HG03095 (cell line): Measurements from ENCODE around the gene LEFTY1.
"Not testable (repeated sequence)": the region's sequence is repeated elsewhere in the genome, so short reads cannot be mapped to it uniquely, and the experiment has no call there.

Source experiments
- ATAC-seq: cut with Tn5 transposase; IDR thresholded peaks from one replicate; pipeline ENCODE4 v1.9.1; 2021; ENCODE audit warnings: moderate library complexity; ENCODE audit not compliant: unreplicated experiment

The LEFTY1 gene

DNA sequence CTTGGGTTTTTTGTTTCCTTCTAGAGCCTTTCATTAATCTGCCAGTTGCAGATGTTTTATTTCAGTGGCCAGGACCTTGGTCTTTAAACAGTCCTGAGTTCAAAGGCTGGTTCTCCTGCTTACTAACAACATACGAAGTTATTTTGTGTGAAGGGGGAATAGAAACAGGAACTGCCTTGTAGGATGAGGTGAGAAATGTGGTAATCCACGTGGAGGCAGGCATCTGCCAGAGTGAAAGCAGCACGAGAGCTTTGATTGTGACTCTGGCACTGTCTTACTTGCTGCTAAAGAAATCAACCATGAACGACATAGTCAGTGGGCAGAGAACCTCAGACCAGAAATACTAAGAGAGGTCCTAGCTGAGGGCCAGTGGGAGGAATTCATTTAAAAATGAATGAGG is 37.1 kb downstream of the LEFTY1 start:
- no peak for ATAC-seq

GRCh38 chr1:225850370-225850769 is 38.6 kb downstream of the LEFTY1 start:
- no peak for ATAC-seq

DNA sequence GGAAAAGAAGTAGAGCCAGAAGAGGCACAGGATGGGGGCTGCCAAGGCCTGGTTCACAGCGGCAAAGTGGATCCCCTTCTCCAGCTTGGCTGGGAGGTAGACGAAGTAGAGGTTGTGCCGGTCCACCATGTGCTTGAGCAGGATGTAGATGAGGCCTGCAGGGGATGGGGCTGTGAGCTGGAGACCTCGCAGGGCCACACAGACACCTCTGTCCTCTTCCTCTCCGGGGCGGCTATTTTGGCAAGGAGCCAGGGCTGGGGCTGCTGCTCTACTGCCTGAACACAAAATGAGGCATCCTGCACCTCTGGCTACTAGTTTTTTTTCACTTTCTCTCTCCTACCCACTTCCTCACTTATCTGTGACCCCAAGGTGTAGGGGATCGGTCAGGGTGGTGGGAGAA is 39.0 kb downstream of the LEFTY1 start:
- no peak for ATAC-seq

- ATAC-seq, result peak; percentile 67
Observed at GRCh38 chr1:225848030-225848955, 40.7 kb downstream of the LEFTY1 start.

GRCh38 chr1:225847610-225848009 is 41.3 kb downstream of the LEFTY1 start:
- peak; percentile 7 for ATAC-seq

- no peak for ATAC-seq
Observed at GRCh38 chr1:225846331-225847310, 42.3 kb downstream of the LEFTY1 start.

DNA sequence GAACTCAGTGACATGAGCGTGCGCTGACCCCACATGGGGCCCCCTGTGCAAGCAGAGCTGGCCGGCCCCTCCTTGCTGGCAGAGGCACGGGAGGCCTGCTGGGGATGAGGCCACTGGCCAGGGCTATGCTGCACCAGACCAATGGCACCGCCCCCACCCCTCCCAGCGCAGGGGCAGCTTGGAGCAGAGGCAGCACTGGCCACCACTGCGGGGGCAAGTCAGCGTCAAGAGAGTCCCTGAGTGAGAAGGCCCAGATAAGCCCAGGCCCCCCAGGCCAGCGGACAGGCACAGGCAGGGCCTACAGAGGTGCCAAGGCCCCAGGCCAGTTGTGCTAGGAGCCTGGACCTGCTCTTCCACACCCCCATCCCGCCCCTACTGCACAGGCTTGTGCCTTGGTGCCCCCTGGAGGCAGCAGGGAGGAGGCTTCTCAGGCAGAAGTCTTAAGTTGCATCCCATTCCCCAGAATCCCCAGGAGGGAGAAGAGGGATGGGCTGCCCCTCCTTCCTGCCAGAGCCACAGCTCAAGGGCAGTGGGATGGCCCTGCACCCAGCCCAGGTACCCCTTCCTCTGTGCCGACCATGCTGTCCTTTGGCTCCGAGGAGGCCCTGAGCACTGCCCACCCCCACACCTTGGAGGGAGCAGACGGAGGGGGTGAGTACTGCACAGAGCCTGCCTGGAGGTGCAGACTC is 43.2 kb downstream of the LEFTY1 start:
- no peak for ATAC-seq

GRCh38 chr1:225845097-225845496 is 43.8 kb downstream of the LEFTY1 start:
- no peak for ATAC-seq

DNA sequence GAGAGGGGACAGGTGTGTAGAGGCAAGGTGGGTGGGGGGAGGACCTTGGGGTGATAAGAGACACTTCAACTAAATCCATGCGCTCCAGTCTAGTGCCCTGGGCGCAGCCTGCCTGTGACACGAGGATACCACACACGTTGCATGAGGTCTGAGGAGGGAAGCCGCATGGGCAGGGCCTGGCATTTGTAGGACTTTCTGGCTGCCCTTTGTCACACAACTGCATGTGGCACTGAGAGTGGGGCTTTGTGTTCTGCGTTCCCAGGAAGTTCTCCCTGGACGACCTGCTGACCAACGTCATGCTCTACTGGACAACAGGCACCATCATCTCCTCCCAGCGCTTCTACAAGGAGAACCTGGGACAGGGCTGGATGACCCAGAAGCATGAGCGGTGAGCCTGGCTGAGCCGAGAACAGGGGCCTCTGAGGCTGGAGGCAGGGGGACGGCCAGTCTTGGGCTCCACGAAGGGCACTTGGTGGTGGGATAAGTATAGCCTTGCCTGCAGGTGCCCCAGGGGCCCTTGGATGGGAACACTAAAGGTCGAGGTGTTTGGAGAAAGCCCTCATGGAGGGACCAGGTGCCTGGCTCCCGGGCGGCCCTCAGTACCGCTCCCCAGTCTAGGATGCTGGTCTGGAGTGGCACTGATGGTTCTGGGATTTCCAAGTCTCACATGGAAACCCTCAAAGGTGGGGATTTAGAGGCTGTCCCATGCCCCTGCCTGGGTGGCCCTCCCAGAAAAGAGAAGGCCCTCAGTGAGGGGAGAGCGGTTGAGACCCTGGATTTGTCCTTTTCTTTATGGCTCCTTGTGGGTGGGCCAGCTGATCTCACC is 44.5 kb downstream of the LEFTY1 start:
- ATAC-seq, result no peak

DNA sequence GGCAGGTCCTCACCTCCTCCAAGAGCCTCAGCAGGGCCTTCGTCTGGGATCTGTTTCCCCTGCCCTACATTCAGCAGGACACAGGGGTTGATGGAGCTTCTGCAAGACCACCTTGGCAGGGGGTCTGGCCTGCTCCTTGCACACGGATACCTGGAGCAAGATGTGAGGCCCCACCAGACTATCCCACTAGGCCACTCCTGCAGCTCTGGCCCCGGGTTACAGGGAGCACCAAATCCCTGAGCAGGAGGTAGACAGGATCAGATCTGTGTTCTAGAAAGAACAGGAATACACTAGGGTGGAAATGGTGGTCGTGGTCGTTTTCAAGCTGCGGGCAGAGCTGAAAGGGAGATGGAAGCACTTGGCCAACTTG is 45.5 kb downstream of the LEFTY1 start:
- no peak for ATAC-seq

- ATAC-seq, result no peak
Observed at GRCh38 chr1:225842788-225843425, 46.0 kb downstream of the LEFTY1 start.

DNA sequence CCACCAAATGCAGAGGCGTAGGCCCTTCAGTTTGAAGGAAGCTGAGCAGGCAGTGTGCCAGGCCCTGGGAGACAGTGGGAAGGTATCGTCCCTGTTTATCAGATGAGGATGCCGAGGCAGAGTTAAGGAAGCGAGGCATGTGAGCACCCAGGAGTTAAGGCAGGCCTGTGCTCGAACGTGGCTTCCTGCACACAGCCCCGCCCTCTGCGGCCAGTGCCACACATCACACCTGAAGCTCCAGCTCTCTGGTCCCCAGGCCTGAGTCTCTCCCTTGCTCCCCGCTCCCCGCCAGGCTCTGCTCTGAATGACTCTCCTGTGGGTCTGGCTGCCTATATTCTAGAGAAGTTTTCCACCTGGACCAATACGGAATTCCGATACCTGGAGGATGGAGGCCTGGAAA is 46.9 kb downstream of the LEFTY1 start:
- no peak for ATAC-seq

- ATAC-seq, result no peak
Observed at GRCh38 chr1:225840713-225841112, 48.2 kb downstream of the LEFTY1 start.

- no peak for ATAC-seq
Observed at GRCh38 chr1:225840223-225840610, 48.7 kb downstream of the LEFTY1 start.

GRCh38 chr1:225838793-225839192 is 50.2 kb downstream of the LEFTY1 start:
- no peak for ATAC-seq

DNA sequence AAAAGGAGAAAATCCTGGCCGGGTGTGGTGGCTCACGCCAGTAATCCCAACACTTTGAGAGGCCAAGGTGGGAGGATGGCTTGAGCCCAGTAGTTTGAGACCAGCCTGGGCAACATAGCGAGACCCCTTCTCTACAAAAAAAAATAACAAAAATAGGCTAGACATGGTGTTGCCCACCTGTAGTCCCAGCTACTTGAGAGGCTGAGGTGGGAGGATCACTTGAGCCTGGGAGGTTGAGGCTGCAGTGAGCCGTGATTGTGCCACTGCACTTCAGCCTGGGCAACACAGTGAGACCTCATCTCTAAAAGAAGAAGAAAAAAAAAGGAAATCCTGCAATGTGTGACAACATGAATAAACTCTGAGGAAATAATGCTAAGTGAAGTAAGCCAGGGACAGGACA is 52.6 kb downstream of the LEFTY1 start:
- ATAC-seq, result not testable (repeated sequence)
